Cardiac septum (tissue), 1 donor: ENCODE measurements around the gene BTRC. TPM values are rescaled to one million over a fixed set of nuclear protein-coding genes. Genes with fewer than 3 reads are reported as not detected.
A peak's percentile ranks its signal among the peaks of the same experiment; 100 is the strongest.

Experiments used
- DNase-seq: peaks from one replicate; pipeline ENCODE4 v3.0.0-alpha.2; 2020; ENCODE audit warnings: low spot score
- intact Hi-C: fragments of 100-400 bp; cut with DNase I; formaldehyde crosslinking; loops from one replicate; pipeline ENCODE4 v1.14.0; 2022
- total RNA-seq: library from RNA; stranded (reverse); fragmentation: NEBNext Ultra II Directional; extraction: Animal tissue kit (Norgen Biotek cat#: 25700); gene quantifications from one replicate; pipeline ENCODE4 v1.2.1, GENCODE V29; 2021
- donor health status: DM: no; HTN: no; CAD: no.

The BTRC gene
- total RNA-seq, 1 donor from 2014 or later = 34.7 TPM

GRCh38 chr10:101559596-101560297, 205.8 kb downstream of the BTRC start:
- DNase-seq = no peak
- intact Hi-C loops = loop anchor here (10.0 kb wide), 1 partner anchor 285 kb away; no protein-coding TSS in a partner anchor

DNA sequence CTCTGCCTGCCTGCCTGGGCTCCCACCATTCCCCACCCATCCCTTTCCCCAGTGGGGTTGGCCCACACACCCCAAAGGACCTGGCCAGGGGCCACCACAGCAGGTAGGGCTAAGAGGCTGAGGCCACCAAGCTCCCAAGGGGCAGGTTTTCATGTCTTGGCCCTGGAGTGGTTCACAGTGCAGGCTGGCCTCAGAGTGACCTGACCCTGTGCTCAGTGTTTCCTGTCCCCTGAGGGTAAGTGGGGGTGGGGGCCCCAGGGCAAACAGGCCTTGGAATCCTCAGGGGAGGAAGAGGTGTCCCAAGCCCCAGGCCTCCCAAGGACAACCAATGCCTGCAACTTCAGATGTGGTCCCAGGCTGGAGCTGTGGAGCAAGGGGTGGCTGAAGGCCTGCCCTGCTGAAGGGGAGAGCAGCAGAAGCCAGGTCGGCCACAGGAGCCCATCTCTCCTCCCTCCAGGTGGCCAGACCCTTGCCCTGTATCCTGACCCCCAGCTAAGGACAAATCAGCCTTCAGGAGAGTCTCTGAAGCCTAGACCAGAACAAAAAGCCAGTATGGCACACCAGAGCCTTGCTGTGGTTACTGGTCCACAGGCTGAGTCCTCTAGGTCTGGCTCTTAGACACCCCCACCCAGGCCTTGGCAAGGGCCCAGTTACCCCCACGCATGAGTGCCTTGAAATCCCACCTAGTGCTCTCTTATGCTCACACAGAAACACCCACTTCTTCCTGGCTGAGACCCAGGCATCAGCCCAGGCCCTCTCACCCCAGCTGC, 206.5 kb downstream of the BTRC start:
- intact Hi-C loops = loop anchor here (10.0 kb wide), 1 partner anchor 286 kb away; no protein-coding TSS in a partner anchor
- DNase-seq = no peak

- no peak for DNase-seq
- intact Hi-C loops = loop anchor here (10.0 kb wide), 1 partner anchor 286 kb away; no protein-coding TSS in a partner anchor
Measured at GRCh38 chr10:101561068-101561915, 207.3 kb downstream of the BTRC start.

DNA sequence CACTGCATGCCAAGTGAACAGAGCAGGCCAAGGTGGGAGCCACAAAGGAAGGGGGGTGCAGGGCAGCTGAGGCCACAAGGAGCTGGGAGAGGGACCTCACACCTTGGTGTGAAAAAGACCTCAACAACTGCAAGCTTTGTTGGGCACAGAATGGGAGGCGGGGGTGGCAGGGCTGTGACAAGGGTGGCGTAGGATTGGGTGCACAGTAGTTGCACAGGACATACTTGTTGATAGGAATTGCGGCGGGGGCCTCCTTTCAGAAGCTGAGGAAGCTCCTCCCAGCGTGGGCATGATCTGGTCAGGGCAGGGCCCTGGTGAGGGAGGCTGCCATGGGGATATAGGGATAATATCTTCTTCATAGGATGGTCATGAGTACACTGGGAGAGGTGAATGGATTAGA, 208.3 kb downstream of the BTRC start:
- no peak for DNase-seq
- intact Hi-C loops = loop anchor here (10.0 kb wide), 1 partner anchor 287 kb away; no protein-coding TSS in a partner anchor

DNA sequence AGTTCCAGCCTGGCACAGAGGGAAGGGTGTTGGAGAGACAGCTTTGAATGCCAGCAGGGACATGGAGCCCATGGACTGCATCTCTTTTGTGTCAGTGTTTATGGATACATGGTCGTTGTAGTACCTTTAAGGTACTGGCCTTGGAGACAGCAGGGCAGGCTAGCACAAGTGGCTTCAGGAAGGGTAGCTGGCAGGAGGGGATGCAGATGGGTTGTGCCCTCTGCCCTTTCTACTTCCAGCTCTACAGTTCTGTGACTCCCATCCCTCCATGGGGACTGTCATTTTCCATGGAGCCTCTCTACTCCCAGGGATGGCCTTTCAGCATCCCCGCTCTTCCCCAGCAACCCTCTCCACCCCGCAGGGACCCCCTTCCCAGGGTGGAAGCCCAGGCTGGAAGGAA, 209.0 kb downstream of the BTRC start:
- no peak for DNase-seq
- intact Hi-C loops = loop anchor here (10.0 kb wide), 1 partner anchor 288 kb away; no protein-coding TSS in a partner anchor

DNA sequence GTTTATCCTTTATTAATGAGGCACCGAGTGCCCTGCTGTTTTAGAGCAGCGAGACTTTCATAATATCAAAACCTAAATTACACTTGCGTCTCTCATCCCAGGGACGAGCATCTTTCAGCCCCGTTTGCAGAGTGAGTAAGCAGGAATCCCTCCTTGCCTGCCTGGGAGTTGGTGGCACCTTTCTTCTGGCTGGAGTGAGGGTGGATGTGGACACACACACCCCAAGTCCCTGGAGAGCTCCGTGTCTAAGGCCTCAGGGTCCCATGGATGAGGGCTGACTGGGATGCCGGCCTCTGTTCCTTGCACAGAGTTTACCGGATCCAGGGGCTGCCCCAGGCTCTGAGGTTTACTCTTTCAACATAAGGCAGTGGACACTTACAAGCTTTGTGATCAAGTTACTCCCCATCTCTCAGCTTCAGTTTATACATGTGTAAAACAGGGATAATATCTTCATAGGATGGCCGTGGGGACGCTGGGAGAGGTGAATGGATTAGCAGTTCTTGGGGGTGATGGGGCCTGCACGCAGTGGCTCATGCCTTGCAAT, 209.6 kb downstream of the BTRC start:
- intact Hi-C loops = loop anchor here (10.0 kb wide), 1 partner anchor 289 kb away; no protein-coding TSS in a partner anchor
- peak; percentile 35 for DNase-seq

- intact Hi-C loops = loop anchor here (10.0 kb wide), 1 partner anchor 290 kb away; no protein-coding TSS in a partner anchor
- peak; percentile 51 for DNase-seq
Measured at GRCh38 chr10:101564490-101564991, 210.6 kb downstream of the BTRC start.

DNA sequence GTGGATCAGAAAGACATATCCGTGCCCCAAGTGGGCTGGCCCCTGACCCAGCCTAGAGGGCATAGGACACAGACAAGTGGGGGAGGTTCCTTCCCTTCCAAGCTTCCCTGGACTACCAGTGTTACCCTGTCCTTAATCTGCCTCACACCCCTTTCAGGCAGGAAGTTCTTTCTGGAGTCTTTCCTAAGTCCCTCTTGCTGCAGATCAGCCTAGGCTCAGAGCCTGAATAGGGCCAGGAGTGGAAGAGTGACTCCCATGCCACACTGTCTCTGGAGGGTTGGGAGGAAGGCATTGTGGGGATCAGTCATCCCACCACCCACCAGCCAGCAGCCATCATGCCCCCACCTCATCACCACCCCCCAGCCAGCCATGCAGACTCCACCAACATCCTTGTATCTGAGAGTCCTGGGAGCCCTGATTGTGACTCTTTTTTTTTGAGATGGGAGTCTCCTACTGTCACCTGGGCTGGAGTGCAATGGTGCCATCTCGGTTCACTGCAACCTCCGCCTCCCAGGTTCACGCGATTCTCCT, 211.5 kb downstream of the BTRC start:
- peak; percentile 51 for DNase-seq
- intact Hi-C loops = loop anchor here (5.0 to 10.0 kb wide), 2 partner anchors 291 to 403 kb away; no protein-coding TSS in a partner anchor

GRCh38 chr10:101565936-101566332, 212.0 kb downstream of the BTRC start:
- intact Hi-C loops = loop anchor here (5.0 to 10.0 kb wide), 2 partner anchors 291 to 404 kb away; no protein-coding TSS in a partner anchor
- DNase-seq = no peak

GRCh38 chr10:101566333-101567164, 212.6 kb downstream of the BTRC start:
- DNase-seq = peak; percentile 74
- intact Hi-C loops = loop anchor here (5.0 to 10.0 kb wide), 2 partner anchors 292 to 404 kb away; no protein-coding TSS in a partner anchor

GRCh38 chr10:101567165-101568006, 213.4 kb downstream of the BTRC start:
- intact Hi-C loops = loop anchor here (5.0 to 10.0 kb wide), 2 partner anchors 293 to 405 kb away; no protein-coding TSS in a partner anchor
- peak; percentile 24 for DNase-seq

- peak; percentile 69 for DNase-seq
Measured at GRCh38 chr10:101568054-101568745, 214.2 kb downstream of the BTRC start.

DNA sequence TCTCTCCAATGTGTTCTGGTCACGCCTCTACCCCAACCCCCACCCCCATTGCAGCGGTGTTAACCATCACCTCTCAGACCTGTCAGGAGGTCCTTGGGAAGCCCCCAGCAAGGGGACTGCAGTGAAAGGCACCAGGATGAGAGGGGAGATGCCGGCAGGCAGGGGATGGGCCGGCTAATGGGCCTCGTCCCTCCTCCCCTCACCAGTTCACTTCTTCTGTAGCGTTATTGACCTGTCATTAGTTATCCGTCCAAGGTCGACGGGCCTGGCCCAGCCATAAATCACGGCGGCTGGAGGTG, 215.3 kb downstream of the BTRC start:
- peak; percentile 60 for DNase-seq
- intact Hi-C loops = loop anchor here (5.0 to 10.0 kb wide), 2 partner anchors 294 to 407 kb away; no protein-coding TSS in a partner anchor

More at GRCh38 chr10:101568054-101568745, 214.2 kb downstream of the BTRC start:
- intact Hi-C loops = loop anchor here (5.0 to 10.0 kb wide), 2 partner anchors 293 to 406 kb away; no protein-coding TSS in a partner anchor

DNA sequence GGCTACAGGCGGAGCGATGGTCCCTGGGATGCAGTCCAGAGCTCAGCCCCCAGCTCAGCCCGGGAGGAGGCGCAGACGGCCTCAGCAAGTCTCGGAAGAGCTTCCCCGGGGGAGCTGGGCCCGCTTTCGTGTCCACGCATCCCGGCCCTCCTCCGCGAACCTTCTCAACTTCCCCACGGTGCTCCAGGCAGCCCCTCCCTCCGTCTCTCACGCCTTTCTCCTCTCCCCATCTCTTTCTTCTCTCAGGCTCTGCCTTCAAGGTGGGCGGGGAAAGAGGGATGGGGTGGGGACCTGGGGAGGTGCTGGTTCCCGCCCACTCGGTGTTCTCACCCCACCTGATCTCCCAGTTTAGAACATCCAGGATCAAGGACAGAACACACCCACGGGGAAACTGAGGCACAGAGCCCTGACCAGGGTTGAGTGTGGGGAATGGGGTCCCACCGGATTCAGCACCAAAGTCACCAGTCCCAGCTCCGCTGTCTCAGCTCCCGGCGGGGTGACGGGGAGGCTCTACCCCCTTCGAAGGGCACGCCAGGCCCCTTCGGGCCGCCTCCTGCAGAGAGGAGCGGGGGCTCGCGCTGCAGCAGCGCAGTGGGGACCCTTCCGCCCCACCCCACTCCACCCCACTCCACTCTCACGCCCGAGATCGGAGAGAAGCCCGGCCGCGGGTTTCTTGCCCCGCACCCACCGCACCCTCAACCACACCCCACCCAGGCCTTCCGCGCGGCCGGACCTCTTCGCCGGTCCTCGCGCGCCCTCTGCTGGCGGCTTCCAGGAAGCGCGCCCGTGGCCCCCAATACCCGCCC, 215.9 kb downstream of the BTRC start:
- intact Hi-C loops = loop anchor here (1.0 to 10.0 kb wide), 4 partner anchors 268 to 408 kb away; no protein-coding TSS in a partner anchor
- peak; percentile 90 for DNase-seq
